ENCODE results near the gene FBXO11. TPM values are rescaled to one million over a fixed set of nuclear protein-coding genes. Genes with fewer than 3 reads are reported as not detected.
A peak's percentile ranks its signal among the peaks of the same experiment; 100 is the strongest.

FBXO11 gene
- total RNA-seq, 1 donor from 2014 or later = 34.7 TPM

DNA sequence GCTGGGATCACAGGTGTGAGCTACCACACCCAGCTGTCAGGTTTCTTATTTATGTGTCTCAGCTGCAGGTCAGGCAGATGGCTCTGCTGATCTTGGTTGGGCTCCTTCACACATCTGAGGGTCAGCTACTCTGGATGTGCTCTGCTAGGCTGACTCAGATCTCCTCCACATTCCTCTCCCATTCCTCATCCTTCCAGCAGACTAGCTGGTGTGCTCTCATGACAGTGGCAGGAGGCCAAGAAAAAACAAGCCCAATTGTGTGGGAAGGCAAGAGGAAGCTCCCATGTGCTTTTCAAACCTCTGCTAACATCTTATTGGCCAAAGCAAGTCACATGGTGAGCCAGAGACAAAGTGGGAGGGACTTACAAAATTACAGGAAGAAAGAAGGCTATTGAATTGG is 135.1 kb downstream of the FBXO11 start:
- Histone ChIP-seq H3K27me3 (ENCODE audit: low read depth) (peaks cover 6% of the 10 kb centered on the region), H3K36me3 (no peaks in the 10 kb centered on the region), H3K4me3 (no peak overlapping the region), H3K27ac (replicated peaks) (no peak overlapping the region), H3K4me1 (peaks cover 5% of the 10 kb centered on the region), H3K9me3 (replicated peaks) (peaks cover 7% of the 10 kb centered on the region)
- no peak for DNase-seq
- intact Hi-C loops (cut with micrococcal nuclease) = no loop called here
- TF ChIP-seq, protein P1, sequence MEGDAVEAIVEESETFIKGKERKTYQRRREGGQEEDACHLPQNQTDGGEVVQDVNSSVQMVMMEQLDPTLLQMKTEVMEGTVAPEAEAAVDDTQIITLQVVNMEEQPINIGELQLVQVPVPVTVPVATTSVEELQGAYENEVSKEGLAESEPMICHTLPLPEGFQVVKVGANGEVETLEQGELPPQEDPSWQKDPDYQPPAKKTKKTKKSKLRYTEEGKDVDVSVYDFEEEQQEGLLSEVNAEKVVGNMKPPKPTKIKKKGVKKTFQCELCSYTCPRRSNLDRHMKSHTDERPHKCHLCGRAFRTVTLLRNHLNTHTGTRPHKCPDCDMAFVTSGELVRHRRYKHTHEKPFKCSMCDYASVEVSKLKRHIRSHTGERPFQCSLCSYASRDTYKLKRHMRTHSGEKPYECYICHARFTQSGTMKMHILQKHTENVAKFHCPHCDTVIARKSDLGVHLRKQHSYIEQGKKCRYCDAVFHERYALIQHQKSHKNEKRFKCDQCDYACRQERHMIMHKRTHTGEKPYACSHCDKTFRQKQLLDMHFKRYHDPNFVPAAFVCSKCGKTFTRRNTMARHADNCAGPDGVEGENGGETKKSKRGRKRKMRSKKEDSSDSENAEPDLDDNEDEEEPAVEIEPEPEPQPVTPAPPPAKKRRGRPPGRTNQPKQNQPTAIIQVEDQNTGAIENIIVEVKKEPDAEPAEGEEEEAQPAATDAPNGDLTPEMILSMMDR (IDR thresholded peaks at IDR 0.05; ENCODE audit: borderline replicate concordance) = no peak

DNA sequence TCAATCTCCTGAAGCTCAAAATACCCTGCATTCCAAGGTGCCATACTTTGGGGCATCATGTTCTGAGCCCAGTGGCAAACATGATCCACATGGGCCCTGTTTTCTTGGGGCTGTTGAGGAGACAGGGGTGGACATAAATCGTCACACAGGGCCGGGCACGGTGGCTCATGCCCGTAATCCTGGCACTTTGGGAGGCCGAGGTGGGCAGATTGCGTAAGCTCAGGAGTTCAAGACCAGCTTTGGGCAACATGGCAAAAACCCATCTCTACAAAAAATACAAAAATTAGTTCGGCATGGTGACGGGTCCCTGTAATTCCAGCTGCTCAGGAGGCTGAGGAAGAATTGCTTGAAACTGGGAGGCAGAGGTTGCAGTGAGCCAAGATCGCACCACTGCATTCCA is 137.0 kb downstream of the FBXO11 start:
- Histone ChIP-seq H3K27me3 (ENCODE audit: low read depth) (peaks cover 6% of the 10 kb centered on the region), H3K36me3 (no peaks in the 10 kb centered on the region), H3K27ac (replicated peaks) (no peak overlapping the region), H3K4me1 (peaks cover 5% of the 10 kb centered on the region), H3K4me3 (no peak overlapping the region), H3K9me3 (replicated peaks) (peaks cover 7% of the 10 kb centered on the region)
- TF ChIP-seq, protein P1 (IDR thresholded peaks at IDR 0.05; ENCODE audit: borderline replicate concordance) = no peak
- DNase-seq = no peak
- intact Hi-C loops (cut with micrococcal nuclease) = loop anchor here (5.0 kb wide), 1 partner anchor 332 kb away; no protein-coding TSS in a partner anchor

DNA sequence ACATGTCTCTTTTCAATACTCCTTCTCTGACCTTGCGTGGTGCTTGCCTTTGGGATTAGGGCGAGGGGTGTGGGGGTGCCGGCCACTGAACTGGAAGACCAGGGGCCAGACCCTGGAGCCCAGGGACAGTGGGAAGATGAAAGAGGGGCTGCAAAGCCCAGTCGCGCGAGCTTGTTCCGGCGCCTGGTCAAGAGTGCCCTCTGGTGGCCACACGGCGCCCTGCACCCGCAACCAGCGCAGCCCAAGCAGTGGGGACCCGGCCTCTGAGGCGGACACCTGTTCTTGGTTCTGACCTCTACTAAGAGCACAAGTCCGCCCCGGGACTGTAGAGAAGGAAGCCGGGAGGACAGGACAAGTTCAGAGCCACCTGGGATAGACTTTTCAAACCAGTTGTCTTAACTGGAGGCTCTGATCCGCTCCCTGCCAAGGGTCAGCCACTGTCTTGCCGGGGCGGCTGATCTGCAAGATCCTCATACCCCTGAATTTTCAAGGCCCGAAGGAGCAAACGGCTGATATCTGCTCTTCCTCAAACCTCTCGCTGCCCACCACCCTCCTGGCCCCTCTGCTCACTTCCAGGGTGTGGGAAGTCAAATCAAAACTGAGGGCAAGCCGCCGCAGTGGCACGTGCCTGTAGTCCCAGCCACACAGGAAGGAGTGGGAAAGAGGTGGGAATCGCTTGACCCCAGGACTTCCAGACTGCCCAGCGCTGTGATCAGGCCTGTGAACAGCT is 138.3 kb downstream of the FBXO11 start:
- Histone ChIP-seq H3K27me3 (ENCODE audit: low read depth) (peaks cover 18% of the 10 kb centered on the region), H3K9me3 (replicated peaks) (peaks cover 7% of the 10 kb centered on the region), H3K36me3 (no peaks in the 10 kb centered on the region), H3K4me1 (peaks cover 5% of the 10 kb centered on the region), H3K4me3 (no peak overlapping the region), H3K27ac (replicated peaks) (no peak overlapping the region)
- peak; percentile 56 for DNase-seq
- intact Hi-C loops (cut with micrococcal nuclease) = loop anchor here (5.0 kb wide), 1 partner anchor 331 kb away; no protein-coding TSS in a partner anchor
- TF ChIP-seq, protein P1 (IDR thresholded peaks at IDR 0.05; ENCODE audit: borderline replicate concordance) = peak; percentile 100

DNA sequence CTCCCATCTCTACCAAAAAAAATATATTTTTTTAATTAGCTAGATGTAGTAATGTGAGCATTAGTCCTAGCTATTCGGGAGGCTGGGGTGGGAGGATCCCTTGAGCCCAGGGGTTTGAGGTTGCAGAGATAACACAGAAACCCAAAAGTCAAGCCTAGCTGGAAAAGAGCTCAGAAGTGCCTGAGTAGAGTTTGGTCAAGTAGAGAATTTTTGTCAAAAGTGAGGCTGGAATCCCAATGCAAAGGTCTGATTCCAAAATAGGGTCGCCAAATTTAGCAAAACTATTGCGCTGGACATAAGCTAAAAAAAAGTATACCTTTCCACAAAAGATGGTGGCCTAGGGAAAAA is 138.8 kb downstream of the FBXO11 start:
- Histone ChIP-seq H3K4me3 (no peak overlapping the region), H3K36me3 (no peaks in the 10 kb centered on the region)
- intact Hi-C loops (cut with micrococcal nuclease) = loop anchor here (5.0 kb wide), 1 partner anchor 330 kb away; no protein-coding TSS in a partner anchor

DNA sequence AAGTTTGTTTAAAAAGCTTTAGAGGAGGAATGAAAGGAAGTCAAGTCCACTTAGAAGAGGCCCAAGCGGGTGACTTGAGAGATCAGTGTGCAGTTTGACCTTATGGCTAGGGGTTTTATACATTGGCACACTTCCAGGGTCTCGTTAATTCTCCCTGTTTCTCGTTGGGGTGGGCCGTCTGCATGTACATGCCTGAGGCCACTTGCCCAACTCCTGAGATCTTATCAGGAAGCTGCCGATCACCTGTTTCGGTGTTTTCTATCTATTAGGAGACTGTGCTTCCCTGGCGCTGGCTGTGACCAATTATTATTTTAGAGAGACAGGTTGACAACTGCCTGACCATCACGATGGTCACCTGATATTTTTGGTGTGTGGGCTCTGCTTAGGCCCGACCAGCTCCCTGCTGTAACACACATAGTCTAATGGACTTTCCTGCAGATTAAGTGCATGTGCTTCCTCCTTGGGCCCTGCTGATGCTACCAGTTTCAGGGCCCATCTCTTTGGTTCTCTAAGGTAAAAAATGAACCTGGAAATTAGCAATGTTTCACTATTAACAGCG is 154.4 kb downstream of the FBXO11 start:
- intact Hi-C loops (cut with micrococcal nuclease) = no loop called here
- no peaks in the 10 kb centered on the region for H3K36me3 ChIP-seq
- no peak overlapping the region for H3K27ac ChIP-seq (replicated peaks)
- DNase-seq = no peak
- TF ChIP-seq, protein P1 (IDR thresholded peaks at IDR 0.05; ENCODE audit: borderline replicate concordance) = no peak
- no peaks in the 10 kb centered on the region for H3K27me3 ChIP-seq (ENCODE audit: low read depth)
- peaks cover 16% of the 10 kb centered on the region for H3K9me3 ChIP-seq (replicated peaks)
- no peak overlapping the region for H3K4me3 ChIP-seq
- no peaks in the 10 kb centered on the region for H3K4me1 ChIP-seq

More for the DNA sequence above, 138.8 kb downstream of the FBXO11 start:
- no peak overlapping the region for H3K27ac ChIP-seq (replicated peaks)
- peaks cover 23% of the 10 kb centered on the region for H3K27me3 ChIP-seq (ENCODE audit: low read depth)
- no peak for DNase-seq
- peaks cover 5% of the 10 kb centered on the region for H3K4me1 ChIP-seq
- peaks cover 7% of the 10 kb centered on the region for H3K9me3 ChIP-seq (replicated peaks)
- TF ChIP-seq, protein P1 (IDR thresholded peaks at IDR 0.05; ENCODE audit: borderline replicate concordance) = no peak
